T1000 (cell line): ENCODE results near the gene SERGEF.

Experiments used
- DNase-seq: peaks from one replicate; lab custom pipeline; 2025; ENCODE audit warnings: mixed read lengths; lab: John Stamatoyannopoulos, UW

SERGEF gene

DNA sequence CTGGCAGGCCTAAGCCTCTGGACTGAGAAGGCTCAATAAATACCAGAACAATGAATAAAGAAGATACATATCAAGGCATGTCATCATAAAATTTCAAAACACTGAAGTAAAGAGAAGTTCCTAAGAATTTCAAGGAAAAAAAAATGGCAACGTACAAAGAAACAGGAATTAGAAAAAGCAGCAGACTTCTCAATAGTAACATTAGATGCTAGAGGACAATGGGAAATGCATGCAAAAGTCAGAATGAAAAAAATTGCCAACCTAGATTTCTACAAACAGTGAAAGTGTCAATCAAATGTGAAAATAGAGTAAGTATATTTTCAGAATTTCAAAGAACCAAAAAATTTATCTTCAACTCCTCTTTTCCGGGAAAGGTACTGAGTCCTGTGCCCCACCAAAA lies 153.3 kb downstream of the SERGEF start:
- DNase-seq: no peak

DNA sequence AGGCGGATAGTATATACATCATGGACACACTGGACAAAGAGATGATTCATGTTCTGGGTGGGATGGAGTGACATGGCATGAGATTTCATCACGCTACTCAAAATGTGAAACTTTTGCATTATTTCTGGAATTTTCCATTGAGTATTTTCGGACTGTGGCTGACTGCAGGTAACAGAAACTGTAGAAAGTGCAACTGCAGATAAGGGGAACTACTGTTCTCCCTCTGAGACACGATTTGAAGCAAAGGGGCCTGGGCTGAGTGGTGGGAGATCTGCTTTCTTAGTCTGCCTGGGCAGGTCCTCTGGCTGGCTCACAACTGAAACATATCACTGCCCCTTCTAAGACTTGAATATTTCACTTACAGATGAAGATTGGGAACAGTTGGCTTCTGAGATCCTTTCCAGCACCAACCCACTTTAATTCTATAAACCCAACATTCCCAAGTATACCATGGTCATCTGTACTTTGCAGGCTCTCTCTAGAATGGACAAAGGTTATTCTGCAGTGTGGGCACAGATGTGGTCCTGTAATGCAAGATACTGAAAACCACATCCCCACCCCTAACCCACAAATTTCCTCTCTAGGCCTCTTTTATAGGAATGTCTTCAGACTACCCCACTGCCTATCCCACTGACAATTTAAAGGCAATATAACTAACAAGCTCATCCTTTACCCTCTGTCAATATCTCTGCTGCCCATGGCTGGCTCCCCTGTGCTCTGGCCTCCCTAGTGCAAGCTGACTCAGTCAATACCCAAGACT lies 157.1 kb downstream of the SERGEF start:
- no peak for DNase-seq

DNA sequence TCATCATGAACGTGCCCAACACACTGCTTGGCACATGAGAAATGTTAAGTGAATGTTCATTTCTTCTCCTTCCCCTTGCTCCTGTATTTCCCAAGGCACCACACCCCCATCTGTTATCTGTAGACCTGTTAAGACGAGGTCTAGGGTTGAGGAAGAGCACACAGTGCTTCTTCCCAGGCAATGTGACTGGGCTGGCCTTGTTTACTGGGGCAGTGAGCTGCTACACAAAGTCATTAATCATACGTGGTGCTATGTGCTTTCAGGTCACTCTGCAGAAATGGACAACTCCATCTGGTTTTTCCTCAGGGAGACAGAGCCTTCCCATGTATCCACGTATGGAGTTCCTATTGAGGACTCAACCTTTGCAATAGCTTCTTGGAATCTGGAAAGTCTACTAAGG lies 159.6 kb downstream of the SERGEF start:
- no peak for DNase-seq

DNA sequence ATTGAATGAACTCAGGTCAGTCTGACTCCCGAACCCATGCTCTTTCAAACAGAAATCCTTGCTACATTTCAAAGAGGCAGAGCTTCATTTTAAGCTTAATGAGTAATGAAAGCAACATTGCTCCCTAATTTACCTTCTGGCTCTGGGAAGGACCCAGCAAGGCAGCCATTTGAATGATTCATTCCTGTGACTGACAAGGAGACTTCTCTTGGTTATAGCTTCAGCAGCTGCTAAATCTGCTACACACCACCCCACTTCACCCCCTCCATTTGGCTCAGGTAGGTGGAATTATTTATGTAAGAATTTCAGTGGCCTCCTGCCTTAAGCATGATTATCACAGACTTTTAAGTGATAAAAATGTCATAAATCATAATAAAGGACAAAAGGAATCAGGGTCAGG lies 160.6 kb downstream of the SERGEF start:
- DNase-seq: no peak

DNA sequence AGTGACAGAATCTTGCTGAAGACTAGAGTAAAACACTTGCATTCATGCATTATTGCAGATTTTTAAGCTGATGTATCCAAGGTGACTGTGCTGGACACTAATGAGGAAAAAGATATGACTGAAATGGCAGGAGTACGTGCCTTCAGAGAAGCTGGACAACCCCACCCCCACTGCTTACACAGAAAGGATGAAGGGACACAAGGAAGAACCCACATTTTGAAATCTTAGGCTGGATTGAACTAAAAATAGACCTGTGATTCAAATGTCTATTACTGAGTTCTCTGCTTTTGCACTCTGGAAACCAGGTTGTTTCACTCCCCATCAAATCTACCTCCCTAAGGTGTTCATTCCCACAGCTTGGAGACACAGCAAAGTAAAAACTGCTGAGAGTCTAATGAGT lies 161.2 kb downstream of the SERGEF start:
- no peak for DNase-seq

DNA sequence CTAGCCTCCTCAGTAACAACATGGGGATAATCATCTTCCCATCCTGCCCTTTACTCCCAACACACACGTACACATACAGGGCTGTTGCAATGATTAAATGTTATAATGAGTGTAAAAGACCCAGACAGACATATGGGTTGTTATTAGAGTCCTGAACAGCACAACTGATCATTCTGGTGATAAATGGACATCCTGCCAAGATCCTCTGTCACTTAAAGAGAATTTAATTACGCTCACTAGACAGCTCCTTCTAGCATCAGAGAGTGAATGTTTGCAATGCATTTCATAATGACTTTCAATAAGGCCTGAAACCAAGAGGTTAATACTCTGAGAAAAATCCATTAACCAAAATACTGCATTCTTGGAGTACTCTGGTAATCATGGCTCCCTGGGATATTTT lies 162.5 kb downstream of the SERGEF start:
- no peak for DNase-seq

DNA sequence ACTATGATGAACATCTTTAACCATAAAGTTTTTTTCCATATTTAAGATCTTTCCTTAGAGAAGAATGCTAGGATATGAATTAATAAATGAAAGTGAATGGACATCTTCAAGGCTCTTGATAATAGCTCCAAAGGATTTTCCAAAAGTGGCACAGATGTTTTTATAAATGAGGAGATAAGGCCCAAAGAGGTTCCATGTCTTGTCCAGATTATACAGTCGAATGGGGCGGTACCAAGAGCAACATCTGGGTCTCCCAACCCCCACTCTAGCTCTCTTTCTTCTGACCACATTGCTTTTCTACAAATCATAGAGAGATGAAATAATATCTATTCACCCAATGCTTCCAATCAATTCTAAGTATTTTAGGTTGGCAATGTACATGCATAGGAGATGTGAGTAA lies 164.1 kb downstream of the SERGEF start:
- no peak for DNase-seq

DNA sequence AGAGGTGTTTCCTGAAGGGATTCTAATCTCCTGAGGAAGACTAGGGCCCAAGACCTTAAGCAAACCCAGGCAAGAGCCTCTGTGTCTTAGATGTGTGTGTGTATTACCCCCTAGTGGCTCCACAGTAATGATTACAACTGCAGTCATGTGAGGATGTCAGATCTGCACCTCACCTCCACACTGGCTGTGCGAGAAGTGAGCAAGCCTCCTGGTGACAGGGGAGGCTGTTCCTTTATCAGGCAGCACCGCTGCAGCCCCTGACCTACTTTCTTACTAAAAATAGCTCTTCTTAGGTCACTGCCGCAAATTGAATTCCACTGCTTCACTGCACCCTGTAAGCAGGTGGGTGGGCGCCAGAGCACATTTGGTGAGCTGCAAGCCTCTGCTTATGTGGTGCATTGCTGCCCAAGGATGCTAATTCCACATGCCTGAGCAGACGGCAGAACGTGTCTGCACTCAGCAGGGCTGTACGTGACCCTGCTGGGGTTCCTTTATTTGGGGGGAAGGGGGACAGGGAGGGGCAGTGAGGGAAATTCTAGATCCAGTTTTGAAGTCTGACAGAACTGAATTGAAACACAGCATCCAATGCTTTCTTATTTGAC lies 165.9 kb downstream of the SERGEF start:
- DNase-seq: no peak

DNA sequence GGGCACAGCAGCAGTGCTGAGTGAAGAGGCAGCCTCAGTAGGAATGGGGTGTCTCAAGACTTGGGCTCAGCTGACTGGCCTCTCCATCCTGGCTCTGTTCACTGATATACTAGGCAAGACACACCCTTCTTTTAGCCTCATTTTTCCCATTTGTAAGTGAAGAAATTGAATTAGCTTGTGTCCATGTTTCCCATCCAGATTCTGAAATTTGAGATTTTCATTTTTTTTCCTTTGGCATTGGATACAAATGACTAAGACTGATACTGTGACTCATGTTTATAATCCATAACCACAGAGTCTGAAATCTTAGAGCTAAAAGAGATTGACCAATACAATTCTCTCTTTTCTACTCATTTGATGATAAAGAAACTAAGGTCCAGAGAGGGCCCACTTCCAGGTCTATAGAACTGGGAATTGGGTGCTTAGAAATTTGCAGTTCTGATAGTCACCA lies 167.4 kb downstream of the SERGEF start:
- DNase-seq: no peak

DNA sequence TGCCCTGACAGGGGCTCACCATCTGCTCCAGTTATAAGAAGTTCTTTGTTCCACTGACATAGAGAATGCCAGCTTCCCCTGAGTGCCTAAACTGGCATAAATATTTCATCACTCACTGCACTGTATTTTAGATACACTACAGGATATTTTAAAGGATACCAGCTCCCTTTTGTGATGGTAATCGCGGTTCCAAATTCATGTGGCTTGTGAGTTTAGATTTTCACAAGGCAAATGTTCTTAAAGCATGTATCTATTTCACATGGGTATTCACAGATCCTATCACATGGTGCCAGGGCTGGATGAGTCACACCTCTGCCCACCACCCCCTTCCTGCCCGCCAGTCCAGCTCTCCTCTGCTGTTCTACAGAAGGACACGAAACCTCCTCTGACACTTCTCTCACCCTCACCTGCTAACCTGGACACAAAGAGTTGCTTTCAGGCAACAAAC lies 172.7 kb downstream of the SERGEF start:
- DNase-seq: no peak

DNA sequence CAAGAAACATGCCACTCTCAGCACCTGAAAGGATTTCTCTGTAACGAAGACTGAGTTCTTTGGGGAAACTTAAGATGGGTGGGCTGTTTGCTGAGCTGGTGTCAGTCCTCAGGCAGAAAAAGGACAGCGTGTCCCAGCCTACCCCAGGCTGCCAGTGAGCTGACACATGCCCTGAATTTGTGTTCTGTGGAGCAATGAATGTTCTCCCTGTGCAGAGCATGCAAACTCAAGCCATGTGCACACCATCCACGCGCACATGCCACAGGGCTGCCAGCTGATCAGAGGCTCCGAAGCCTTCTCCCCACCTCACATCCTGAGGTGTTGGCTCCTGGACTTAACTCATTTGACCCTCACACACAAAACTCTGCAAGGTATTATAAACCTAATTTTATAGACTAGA lies 173.4 kb downstream of the SERGEF start:
- DNase-seq: no peak

DNA sequence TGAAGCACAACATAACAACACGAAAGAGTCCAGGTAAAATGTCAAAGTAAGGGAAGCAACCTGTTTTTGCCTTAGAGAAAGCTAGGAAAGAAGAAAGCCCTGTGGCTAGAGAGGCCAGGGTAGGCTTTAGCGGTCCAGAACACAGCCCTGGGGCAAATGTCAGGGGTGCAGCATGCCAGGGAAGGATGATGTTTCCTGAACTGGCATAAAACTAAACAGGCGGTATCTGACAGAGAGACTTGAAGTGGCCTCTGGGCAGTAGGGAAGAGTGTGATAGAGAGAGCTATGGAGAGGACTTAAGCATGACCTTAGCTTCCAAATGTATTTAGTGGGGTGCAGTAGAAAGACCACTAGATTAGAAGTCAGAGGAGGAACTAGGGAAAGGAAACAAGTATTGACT lies 174.7 kb downstream of the SERGEF start:
- no peak for DNase-seq

DNA sequence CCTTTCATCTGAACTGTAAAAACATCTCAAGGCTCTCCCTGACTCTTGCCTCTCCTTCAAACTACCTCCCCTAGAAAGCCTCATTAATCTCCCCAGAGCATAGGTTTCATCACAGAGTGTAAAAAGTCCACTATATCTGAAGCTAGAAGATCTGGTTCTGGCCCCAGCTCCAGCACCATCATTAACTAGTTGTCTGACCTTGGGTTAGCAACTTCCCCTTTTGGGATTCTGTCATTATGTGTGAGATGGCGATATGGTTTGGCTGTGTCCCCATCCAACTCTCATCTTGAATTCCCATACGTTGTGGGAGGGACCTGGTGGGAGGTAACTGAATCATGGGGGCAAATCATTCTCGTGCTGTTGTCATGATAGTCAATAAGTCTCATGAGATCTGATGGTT lies 181.0 kb downstream of the SERGEF start:
- no peak for DNase-seq

DNA sequence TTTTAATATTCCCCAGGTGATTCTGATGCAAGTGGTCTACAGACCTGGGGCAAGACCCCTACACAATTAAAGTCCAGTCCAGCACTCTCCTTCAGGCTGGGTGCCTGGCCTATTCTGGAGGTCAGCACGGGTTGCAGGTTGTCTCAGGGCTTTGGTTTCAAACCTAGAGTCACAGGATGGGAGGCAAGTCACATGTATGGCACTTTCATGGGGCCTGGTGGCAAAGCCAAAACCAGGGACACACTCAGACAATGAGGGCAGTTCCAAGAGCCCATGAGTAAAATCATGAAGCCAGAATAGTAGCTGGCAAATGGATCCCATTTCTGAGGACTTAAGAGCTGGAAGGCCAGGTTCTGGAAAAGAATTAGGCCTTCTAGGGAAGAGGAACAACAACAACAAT lies 181.6 kb downstream of the SERGEF start:
- no peak for DNase-seq

DNA sequence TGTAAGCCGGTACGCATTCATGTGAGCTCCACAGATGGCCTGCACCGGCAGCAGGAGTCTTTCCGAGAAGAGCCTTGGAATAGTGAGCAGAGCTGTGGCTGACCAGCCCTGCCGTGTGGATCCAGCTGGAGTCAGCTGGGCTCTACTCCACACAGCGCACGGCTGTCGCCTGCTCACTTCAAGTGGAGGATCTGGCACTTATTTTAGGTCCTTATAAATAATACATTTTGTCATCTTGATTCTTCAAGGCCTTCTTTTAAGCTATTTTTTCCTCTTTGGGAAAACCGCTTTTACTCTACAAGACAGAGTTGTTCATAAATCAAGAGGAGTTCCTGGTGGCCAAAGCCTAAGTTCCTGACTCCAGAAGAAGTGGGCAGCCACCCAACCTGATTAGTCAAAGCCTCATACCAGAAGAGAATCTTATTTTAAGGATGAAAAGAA lies 184.5 kb downstream of the SERGEF start:
- DNase-seq: no peak

DNA sequence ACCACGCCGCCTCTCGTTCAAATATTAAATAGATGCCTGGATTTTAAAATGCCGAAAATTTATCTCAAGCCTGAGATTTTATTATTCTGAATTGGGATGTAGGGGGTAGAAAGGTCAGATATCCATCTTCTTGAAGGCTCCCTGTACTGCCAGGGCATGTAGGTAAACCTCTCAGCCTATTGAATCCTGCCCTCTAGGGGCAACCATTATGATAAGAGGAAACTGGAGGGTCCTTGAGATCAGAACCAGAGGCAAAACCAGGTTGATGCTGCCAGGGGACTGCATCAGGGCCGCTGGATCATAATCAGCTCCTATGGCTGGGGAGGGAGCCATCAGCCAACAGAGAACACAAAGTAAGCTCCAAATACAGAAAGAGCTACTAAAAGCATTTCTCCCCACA lies 185.8 kb downstream of the SERGEF start:
- DNase-seq: no peak

DNA sequence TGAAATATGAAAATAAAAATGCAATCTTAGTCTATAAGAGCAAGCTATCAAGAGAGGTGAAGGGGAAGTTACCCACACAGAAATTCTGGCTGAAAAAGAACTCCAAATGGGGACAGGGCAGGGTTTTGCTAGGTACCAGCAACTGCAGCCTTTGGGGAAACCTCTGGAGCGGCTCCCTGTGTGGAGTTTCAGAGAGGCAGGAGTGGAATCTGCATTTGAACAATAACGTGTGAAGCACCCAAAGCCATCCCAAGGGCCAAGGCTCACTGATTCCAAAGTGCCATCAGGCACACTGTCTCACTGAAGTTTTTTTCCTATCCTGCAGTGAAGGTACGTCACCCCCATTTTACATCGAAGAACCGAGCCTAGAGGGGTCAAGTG lies 190.5 kb downstream of the SERGEF start:
- no peak for DNase-seq

DNA sequence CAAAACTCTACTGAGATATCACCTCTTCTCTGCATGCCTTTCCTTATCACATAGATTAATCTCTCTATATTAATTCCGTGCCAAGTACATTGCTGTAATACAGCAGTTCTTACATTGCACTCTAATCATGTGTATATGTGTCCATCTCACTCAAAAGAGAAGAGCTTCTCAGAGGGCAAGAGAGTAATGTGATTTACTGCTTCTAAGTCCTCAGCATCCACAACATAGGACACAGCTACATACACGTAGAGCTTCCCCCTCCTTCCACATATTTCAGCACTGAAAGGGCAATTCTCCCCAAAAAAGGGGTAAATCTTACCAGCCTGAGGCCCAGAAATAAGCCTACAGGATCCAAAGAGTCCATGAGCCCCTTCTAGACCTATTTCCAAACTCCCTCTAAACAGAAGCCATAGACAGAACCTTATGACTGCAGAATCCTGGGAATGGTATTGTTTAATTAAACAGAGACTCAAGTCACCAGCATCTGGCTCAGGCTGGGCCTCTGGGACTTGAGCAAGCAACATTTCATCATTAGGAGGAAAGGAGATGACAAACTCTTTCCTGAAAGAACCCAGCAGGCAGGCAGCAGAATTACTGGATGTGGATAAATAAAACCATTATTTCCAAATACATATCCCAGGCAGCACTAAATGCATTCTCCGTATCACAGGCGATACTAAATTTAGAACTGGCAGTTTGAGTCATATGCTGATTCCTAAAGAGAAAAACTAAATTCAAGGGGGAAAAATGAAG lies 191.0 kb downstream of the SERGEF start:
- DNase-seq: no peak

DNA sequence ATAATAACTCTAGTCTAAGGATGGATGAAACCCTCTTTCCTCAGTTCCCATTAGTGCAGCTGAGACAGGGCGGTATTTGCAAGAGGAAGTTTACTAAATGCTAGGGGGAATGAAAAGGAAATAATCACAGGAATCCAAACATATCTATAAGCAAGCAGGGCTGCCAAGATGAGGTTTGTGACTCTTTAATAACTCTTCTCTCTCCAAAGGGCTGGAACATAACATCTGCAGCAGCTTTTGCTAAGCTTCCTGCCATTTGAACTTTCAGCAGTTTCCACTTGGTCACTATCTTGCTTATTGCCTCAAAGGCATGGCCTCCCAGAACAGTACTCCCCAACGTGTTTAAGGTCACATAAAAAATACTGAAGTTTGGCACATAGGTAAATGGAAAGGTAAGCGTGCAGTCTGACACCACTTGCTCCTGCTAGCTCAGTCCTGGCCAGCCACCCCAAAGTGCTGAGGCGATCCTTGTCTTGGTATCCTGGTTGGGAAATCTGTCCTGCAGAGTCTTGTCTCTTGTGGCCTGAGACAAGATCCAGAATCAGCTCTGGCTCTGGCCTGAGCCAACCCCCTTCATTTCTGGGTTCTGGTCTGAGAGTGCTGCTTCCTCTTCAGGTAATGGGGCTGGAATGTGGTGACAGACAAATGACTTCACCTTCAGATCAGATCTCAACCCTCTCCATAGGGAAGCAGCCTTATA lies 196.5 kb downstream of the SERGEF start:
- no peak for DNase-seq

DNA sequence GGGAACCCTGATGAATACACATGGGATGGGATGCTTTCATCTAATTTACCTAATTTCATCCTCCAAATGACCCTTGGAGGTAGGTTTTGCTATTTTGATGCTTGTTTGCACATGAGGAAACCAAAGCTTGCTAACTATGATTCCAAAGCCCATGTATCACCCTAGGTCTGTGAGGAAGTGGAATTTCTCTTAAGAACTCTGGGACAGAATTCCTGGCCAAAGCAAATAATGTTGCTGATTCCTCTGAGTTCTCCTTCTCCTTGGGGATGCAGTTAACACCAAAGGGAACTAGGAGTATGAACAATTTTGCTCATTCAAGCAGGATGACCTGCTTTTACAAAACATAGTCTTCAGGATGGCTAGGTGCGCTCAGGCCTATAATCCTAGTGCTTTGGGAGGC lies 198.3 kb downstream of the SERGEF start:
- DNase-seq: no peak

DNA sequence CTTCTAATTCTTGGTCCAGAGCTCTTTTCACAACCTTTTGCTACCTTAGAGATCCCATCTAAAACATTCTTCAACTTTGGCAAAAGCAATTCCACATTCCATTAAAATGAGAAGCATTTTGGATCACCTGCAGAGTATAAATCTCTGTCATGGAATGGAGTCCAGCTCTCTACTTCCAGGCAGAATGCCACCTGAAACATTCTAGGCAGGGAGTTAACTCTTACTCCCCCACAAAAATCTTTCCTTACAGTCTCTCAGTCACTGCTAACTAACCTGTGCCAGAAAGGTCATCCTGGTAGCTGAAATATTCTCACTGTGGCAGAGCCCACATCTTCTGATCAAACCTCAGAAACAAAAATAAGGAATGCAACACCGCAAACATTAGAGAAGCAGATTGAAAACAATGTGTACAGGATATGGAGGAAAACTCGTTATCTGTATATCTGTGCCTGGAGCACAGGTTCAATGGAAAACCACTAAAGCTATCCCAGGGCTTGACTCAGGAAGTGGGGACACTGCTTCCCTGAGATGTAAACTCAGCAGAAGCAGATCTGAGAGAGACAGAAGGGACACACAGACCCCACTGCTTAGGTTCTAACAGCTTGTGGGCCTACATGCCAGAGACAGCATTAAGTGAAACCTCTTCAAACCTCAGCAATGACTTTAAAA lies 199.3 kb downstream of the SERGEF start:
- no peak for DNase-seq

DNA sequence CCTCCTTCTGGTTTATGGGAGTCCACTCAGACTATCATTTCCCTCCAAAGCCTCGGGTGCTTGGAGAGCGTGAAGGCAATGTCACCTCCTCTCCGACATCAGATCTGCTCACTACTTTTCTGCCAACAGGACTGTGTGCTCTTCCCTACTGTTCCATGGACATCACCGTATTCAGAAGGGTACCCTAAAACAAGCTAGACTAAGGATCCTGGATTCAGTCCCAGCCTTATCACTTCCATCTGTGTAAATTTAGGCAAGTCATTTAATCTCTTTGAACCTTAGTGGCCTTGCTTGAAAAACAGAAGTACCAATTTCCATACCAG lies 200.0 kb downstream of the SERGEF start:
- no peak for DNase-seq
